Right lobe of liver (tissue), 4 donors: ENCODE data around the gene VAV2.

Source experiments
- CTCF ChIP-seq, 4 donors: fragments of 200-600 bp in 3 of 4; fragments of 450-650 bp in 1 of 4; IDR thresholded peaks; one replicate each; pipeline versions ENCODE4 v1.5.1 to v1.8.0; 2016 to 2022; ENCODE audit warnings: antibody characterized with exemption in 4 of 4, mild to moderate bottlenecking in 2 of 4
- POLR2A ChIP-seq: fragments of 450-650 bp; IDR thresholded peaks from one replicate; pipeline ENCODE4 v1.6.1; 2017; ENCODE audit warnings: antibody characterized with exemption, mild to moderate bottlenecking
- donor health status: DM: no; HTN: no; CAD: no.
- donor health status: DM: no; HTN: no; CAD: no.
- donor health status: DM: no; HTN: yes; CAD: no.

- TF ChIP-seq CTCF (IDR thresholded peaks at IDR 0.05) (no peak), POLR2A (no peak)
These were observed 223.7 kb downstream of the VAV2 start for GRCh38 chr9:133768371-133768858.
